CD14-positive monocyte (primary cell): Measurements from ENCODE around the gene FBXL4. TPM values are rescaled to one million over a fixed set of nuclear protein-coding genes. Genes with fewer than 3 reads are reported as not detected.
A peak's percentile ranks its signal among the peaks of the same experiment; 100 is the strongest.

Experiments
- DNase-seq, 3 donors: peaks; one replicate each; pipeline ENCODE4 v3.0.0-alpha.2; 2011 to 2022
- H2AFZ ChIP-seq: 2 replicates; pipeline ENCODE4 v1.6.0; 2012; ENCODE audit warnings: mild to moderate bottlenecking, low read depth, low read length, inconsistent platforms; ENCODE audit not compliant: insufficient read depth, poor library complexity, severe bottlenecking
- H3K27ac ChIP-seq, 2 donors: 1 replicate in 1 of 2; 2 replicates in 1 of 2; pipeline ENCODE4 v1.5.1; 2012 to 2013; ENCODE audit warnings: low read length in 2 of 2, control low read depth in 1 of 2, inconsistent platforms in 1 of 2, low read depth in 1 of 2, mild to moderate bottlenecking in 1 of 2
- H3K27me3 ChIP-seq, 2 donors: one replicate each; pipeline versions ENCODE4 v1.6.0 to v1.6.1; 2011 to 2013; ENCODE audit warnings: low read length in 2 of 2; ENCODE audit not compliant: control insufficient read depth in 2 of 2, insufficient read depth in 2 of 2
- H3K36me3 ChIP-seq, 2 donors: replicated peaks in 1 of 2; 1 replicate in 1 of 2; 2 replicates in 1 of 2; pipeline versions ENCODE4 v1.5.1 to v1.6.1; 2012 to 2013; ENCODE audit warnings: low read length in 2 of 2, control low read depth in 1 of 2, inconsistent platforms in 1 of 2, mild to moderate bottlenecking in 1 of 2; ENCODE audit not compliant: insufficient read depth in 2 of 2, control insufficient read depth in 1 of 2
- H3K4me1 ChIP-seq, 2 donors: 1 replicate in 1 of 2; 2 replicates in 1 of 2; pipeline versions ENCODE4 v1.5.1 to v1.6.1; 2012 to 2013; ENCODE audit warnings: low read length in 2 of 2, control low read depth in 1 of 2, inconsistent platforms in 1 of 2, mild to moderate bottlenecking in 1 of 2, moderate library complexity in 1 of 2; ENCODE audit not compliant: insufficient read depth in 2 of 2, control insufficient read depth in 1 of 2
- H3K4me2 ChIP-seq: replicated peaks from 2 replicates; pipeline ENCODE3; 2012; ENCODE audit warnings: low read length, moderate library complexity, mild to moderate bottlenecking; ENCODE audit not compliant: poor library complexity, severe bottlenecking; ENCODE audit errors: extremely low read depth
- H3K4me3 ChIP-seq, 3 experiments: fragments of 200-600 bp in 1 of 3; sonication (generic) in 1 of 3; replicated peaks in 1 of 3; 1 replicate in 2 of 3; 2 replicates in 1 of 3; pipeline ENCODE4 v1.5.1; 2011 to 2013; ENCODE audit warnings: low read length in 3 of 3, mild to moderate bottlenecking in 3 of 3, control low read depth in 2 of 3, low read depth in 2 of 3, inconsistent platforms in 1 of 3, moderate library complexity in 1 of 3
- H3K79me2 ChIP-seq: 2 replicates; pipeline ENCODE4 v1.6.0; 2012; ENCODE audit warnings: mild to moderate bottlenecking, control low read depth, inconsistent platforms, low read length, moderate library complexity; ENCODE audit not compliant: insufficient read depth
- H3K9ac ChIP-seq: 2 replicates; pipeline ENCODE4 v1.6.0; 2017; ENCODE audit warnings: low read length, mild to moderate bottlenecking; ENCODE audit not compliant: insufficient read depth, poor library complexity, severe bottlenecking
- H3K9me3 ChIP-seq, 2 donors: replicated peaks in 1 of 2; 1 replicate in 1 of 2; 2 replicates in 1 of 2; pipeline versions ENCODE4 v1.5.1 to v1.6.1; 2012 to 2013; ENCODE audit warnings: low read length in 2 of 2, control low read depth in 1 of 2; ENCODE audit not compliant: control insufficient read depth in 1 of 2, insufficient read depth in 1 of 2
- H4K20me1 ChIP-seq: 2 replicates; pipeline ENCODE4 v1.6.0; 2012; ENCODE audit warnings: mild to moderate bottlenecking, low read length, control low read depth, moderate library complexity; ENCODE audit not compliant: insufficient read depth
- H3K27ac Mint-ChIP-seq, 7 donors: one replicate each; pipeline ENCODE4 v1.8.0; 2020; ENCODE audit warnings: mild to moderate bottlenecking in 7 of 7, mixed read lengths in 7 of 7, moderate library complexity in 6 of 7, inconsistent platforms in 2 of 7
- H3K27me3 Mint-ChIP-seq, 3 donors: one replicate each; pipeline ENCODE4 v1.8.0; 2021 to 2022; ENCODE audit warnings: low read depth in 3 of 3, mild to moderate bottlenecking in 3 of 3, mixed read lengths in 3 of 3, moderate library complexity in 3 of 3, inconsistent platforms in 1 of 3
- H3K36me3 Mint-ChIP-seq, 2 donors: one replicate each; pipeline ENCODE4 v1.8.0; 2020; ENCODE audit warnings: mixed read lengths in 2 of 2, inconsistent platforms in 1 of 2, mild to moderate bottlenecking in 1 of 2
- H3K4me1 Mint-ChIP-seq: one replicate; pipeline ENCODE4 v1.8.0; 2020; ENCODE audit warnings: mild to moderate bottlenecking, mixed read lengths
- H3K4me3 Mint-ChIP-seq, 2 donors: one replicate each; pipeline ENCODE4 v1.8.0; 2020; ENCODE audit warnings: mild to moderate bottlenecking in 2 of 2, mixed read lengths in 2 of 2, moderate library complexity in 1 of 2
- H3K9me3 Mint-ChIP-seq, 7 donors: one replicate each; pipeline ENCODE4 v1.8.0; 2020 to 2022; ENCODE audit warnings: mixed read lengths in 7 of 7, mild to moderate bottlenecking in 6 of 7, moderate library complexity in 6 of 7, inconsistent platforms in 2 of 7
- WGBS: methylation state at CpG from one replicate; pipeline ENCODE4 v1.1.5; 2013; ENCODE audit warnings: missing lambda C conversion rate; ENCODE audit not compliant: insufficient coverage; 5-methylcytosine and 5-hydroxymethylcytosine counted together
- intact Hi-C, 2 donors: fragments of 100-400 bp; cut with micrococcal nuclease; formaldehyde crosslinking; loops; one replicate each; pipeline versions ENCODE4 v1.15.0 to v1.15.1; 2023
- polyA plus RNA-seq, 3 donors: library from polyadenylated mRNA; depleted of rRNA in 1 of 3; unstranded in 2 of 3; stranded (reverse) in 1 of 3; fragments of 300-500 nt in 2 of 3; fragments of >200 nt in 1 of 3; fragmentation: Illumina TruSeq in 2 of 3; gene quantifications; 1 replicate in 2 of 3; 2 replicates in 1 of 3; pipeline ENCODE4 v1.2.3, GENCODE V29; 2012 to 2021
- TF ChIP-seq, protein P1 (sequence below): fragments of 200-600 bp; IDR thresholded peaks from one replicate; pipeline ENCODE4 v1.8.0; 2022; ENCODE audit warnings: antibody characterized with exemption, mild to moderate bottlenecking

FBXL4 gene
- polyA plus RNA-seq, 3 donors = 5.7 to 10.9 (median 8.6) TPM

- WGBS = 100% methylated on average over 2 of the region's 3 CpGs
- H3K27me3 Mint-ChIP-seq = no peaks in the 10 kb centered on the region
- H3K36me3 ChIP-seq = peaks cover 23 to 26% of the 10 kb centered on the region in 2 donors
- TF ChIP-seq, protein P1, sequence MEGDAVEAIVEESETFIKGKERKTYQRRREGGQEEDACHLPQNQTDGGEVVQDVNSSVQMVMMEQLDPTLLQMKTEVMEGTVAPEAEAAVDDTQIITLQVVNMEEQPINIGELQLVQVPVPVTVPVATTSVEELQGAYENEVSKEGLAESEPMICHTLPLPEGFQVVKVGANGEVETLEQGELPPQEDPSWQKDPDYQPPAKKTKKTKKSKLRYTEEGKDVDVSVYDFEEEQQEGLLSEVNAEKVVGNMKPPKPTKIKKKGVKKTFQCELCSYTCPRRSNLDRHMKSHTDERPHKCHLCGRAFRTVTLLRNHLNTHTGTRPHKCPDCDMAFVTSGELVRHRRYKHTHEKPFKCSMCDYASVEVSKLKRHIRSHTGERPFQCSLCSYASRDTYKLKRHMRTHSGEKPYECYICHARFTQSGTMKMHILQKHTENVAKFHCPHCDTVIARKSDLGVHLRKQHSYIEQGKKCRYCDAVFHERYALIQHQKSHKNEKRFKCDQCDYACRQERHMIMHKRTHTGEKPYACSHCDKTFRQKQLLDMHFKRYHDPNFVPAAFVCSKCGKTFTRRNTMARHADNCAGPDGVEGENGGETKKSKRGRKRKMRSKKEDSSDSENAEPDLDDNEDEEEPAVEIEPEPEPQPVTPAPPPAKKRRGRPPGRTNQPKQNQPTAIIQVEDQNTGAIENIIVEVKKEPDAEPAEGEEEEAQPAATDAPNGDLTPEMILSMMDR = no peak
- H3K4me3 ChIP-seq = no peak overlapping the region
- H3K9me3 Mint-ChIP-seq = peaks cover 0 to 3% (median 0%) of the 10 kb centered on the region in 7 donors
- no peaks in the 10 kb centered on the region for H3K27me3 ChIP-seq
- no peak overlapping the region for H3K27ac ChIP-seq
- H3K79me2 ChIP-seq = no peaks in the 10 kb centered on the region
- H3K27ac Mint-ChIP-seq = no peak overlapping the region
- no peak overlapping the region for H3K4me2 ChIP-seq
- no peak overlapping the region for H2AFZ ChIP-seq
- no peak for DNase-seq
- no peaks in the 10 kb centered on the region for H3K4me1 Mint-ChIP-seq
- no peaks in the 10 kb centered on the region for H4K20me1 ChIP-seq
- no peaks in the 10 kb centered on the region for H3K4me1 ChIP-seq
- intact Hi-C loops = no loop called here
- no peaks in the 10 kb centered on the region for H3K9me3 ChIP-seq
- H3K9ac ChIP-seq = no peak overlapping the region
- H3K4me3 Mint-ChIP-seq = no peak overlapping the region
- peaks cover 39 to 48% of the 10 kb centered on the region in 2 donors for H3K36me3 Mint-ChIP-seq
Measured at GRCh38 chr6:98887650-98888049, 60.1 kb downstream of the FBXL4 start.

- Mint-ChIP-seq H3K36me3 (peaks cover 34 to 38% of the 10 kb centered on the region in 2 donors), H3K27me3 (no peaks in the 10 kb centered on the region), H3K9me3 (peaks cover 0 to 3% (median 0%) of the 10 kb centered on the region in 7 donors), H3K27ac (peak overlapping the region in 1 of 7 donors; percentile 68), H3K4me1 (no peaks in the 10 kb centered on the region), H3K4me3 (no peak overlapping the region)
- no CpG with 5 or more reads among the region's 3 CpGs for WGBS
- DNase-seq = no peak
- no peaks in the 10 kb centered on the region for H3K27me3 ChIP-seq
- H3K27ac ChIP-seq = no peak overlapping the region
- TF ChIP-seq, protein P1 = no peak
- H3K9ac ChIP-seq = no peak overlapping the region
- no peak overlapping the region for H2AFZ ChIP-seq
- H3K4me3 ChIP-seq = no peak overlapping the region
- no peak overlapping the region for H3K4me2 ChIP-seq
- H4K20me1 ChIP-seq = no peaks in the 10 kb centered on the region
- no peaks in the 10 kb centered on the region for H3K4me1 ChIP-seq
- H3K36me3 ChIP-seq = peaks cover 13 to 18% of the 10 kb centered on the region in 2 donors
- no peaks in the 10 kb centered on the region for H3K9me3 ChIP-seq
- H3K79me2 ChIP-seq = no peaks in the 10 kb centered on the region
- intact Hi-C loops = no loop called here
Measured at GRCh38 chr6:98885330-98885729, 62.4 kb downstream of the FBXL4 start.
